Rectal smooth muscle tissue (tissue), 1 donor: Measurements from ENCODE around the gene RASA3.
"Not testable (repeated sequence)": the region's sequence is repeated elsewhere in the genome, so short reads cannot be mapped to it uniquely, and the experiment has no call there.

ENCODE experiments used
- H3K27ac ChIP-seq: one replicate; pipeline ENCODE4 v1.7.0; 2013; ENCODE audit warnings: low read depth, low read length, inconsistent platforms
- H3K27me3 ChIP-seq: one replicate; pipeline ENCODE4 v1.7.0; 2013; ENCODE audit warnings: low read length; ENCODE audit not compliant: control insufficient read depth, insufficient read depth
- H3K36me3 ChIP-seq: one replicate; pipeline ENCODE4 v1.7.0; 2013; ENCODE audit warnings: low read length; ENCODE audit not compliant: control insufficient read depth, insufficient read depth
- H3K4me1 ChIP-seq: one replicate; pipeline ENCODE4 v1.7.0; 2013; ENCODE audit warnings: low read length; ENCODE audit not compliant: control insufficient read depth, insufficient read depth
- H3K4me3 ChIP-seq: one replicate; pipeline ENCODE4 v1.7.0; 2013; ENCODE audit warnings: low read length
- H3K9ac ChIP-seq: one replicate; pipeline ENCODE4 v1.7.0; 2013; ENCODE audit warnings: low read length

The RASA3 gene

GRCh38 chr13:114152285-114152645 lies 19.8 kb upstream of the RASA3 start:
- Histone ChIP-seq H3K4me3 (no peak overlapping the region), H3K36me3 (no peaks in the 10 kb centered on the region), H3K9ac (no peak overlapping the region), H3K27me3 (no peaks in the 10 kb centered on the region), H3K4me1 (no peaks in the 10 kb centered on the region), H3K27ac (no peak overlapping the region)

GRCh38 chr13:114151565-114152284 lies 19.3 kb upstream of the RASA3 start:
- H3K27ac ChIP-seq = no peak overlapping the region

DNA sequence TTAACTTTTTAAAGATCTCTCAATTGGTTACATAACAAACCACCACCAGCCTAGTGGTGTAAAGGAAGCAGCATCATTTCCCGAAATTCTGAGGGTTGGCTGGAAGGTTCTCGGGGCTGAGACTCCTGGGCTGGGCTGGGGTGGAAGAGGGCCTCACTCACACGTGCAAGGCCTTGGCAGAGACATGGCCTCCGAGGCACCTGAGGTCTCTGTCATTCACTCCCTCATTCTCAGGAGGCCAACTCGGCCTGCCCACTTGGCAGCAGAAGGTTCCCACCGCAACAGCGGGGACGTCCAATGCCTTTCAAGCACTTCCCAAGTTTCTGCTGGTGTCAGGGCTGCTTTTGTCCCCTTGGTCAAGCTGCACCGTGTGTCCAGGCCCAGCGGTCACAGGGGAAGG lies 18.6 kb upstream of the RASA3 start:
- Histone ChIP-seq H3K4me3 (no peak overlapping the region), H3K27me3 (no peaks in the 10 kb centered on the region), H3K4me1 (no peaks in the 10 kb centered on the region), H3K36me3 (no peaks in the 10 kb centered on the region), H3K27ac (no peak overlapping the region), H3K9ac (no peak overlapping the region)

More at GRCh38 chr13:114151565-114152284, 19.3 kb upstream of the RASA3 start:
- Histone ChIP-seq H3K36me3 (no peaks in the 10 kb centered on the region), H3K4me3 (no peak overlapping the region), H3K27me3 (no peaks in the 10 kb centered on the region), H3K9ac (no peak overlapping the region), H3K4me1 (no peaks in the 10 kb centered on the region)

DNA sequence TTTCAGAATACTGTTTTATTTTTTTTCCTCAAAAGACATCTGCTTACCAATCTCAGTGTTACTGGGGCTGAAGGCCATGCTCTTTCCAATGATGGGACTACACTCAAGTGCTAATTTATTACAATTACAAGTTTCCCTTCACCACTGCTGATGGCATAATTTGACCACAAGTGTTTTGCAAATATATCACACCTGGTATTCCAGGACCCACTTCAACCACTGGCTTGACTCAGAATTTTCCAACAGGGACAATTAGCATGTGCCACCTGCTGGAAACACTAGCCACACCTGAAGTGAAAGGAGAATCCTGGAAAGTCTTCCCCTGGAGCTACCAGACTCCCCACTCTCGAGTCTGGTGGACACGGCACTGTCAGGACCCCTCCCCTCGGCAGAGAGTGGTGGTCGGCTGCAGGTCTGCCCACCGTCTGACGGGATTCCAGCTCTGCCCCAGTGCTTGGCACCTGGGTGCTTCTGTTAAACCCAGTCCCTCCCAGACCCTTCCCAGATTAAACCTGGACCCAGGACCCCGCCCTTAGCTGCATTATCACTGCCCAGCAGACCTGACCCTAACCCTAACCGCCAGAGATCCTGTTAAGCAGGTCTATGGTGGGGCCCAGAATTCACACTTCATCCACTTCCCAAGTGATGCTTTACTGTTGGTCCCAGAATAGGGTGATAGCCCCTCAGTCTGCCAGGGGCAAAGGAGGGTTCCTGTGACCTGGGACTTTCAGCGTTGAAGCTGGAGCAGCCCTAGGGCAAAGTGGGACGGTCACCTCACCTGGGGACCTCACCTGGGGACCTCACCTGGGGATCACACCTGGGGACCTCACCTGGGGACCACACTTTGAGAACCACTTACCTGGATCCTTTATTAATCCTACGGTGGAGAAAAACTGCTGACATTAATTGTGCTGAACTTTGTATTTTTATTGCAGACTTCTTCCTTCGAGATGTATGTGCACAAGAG lies 17.6 kb upstream of the RASA3 start:
- Histone ChIP-seq H3K27me3 (no peaks in the 10 kb centered on the region), H3K27ac (no peak overlapping the region), H3K36me3 (no peaks in the 10 kb centered on the region), H3K9ac (no peak overlapping the region), H3K4me3 (no peak overlapping the region), H3K4me1 (no peaks in the 10 kb centered on the region)

- H3K9ac ChIP-seq = not testable (repeated sequence)
These were observed 16.5 kb upstream of the RASA3 start for GRCh38 chr13:114148886-114149285.

DNA sequence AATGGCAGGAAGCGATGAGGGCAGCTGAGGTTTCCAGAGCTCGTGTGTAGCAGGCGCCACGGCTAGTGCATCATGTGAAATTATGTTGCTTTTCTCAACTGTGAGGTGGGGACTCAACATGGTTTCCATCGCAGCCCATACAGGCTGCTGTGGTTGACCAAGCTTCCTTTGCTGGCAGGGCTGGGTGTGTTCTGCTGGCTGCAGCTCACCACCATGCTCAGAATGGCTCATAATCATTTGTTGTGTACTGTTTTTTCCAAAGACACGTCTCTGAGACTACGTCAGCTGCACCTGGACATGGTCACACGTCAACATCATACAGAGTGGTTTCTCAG lies 16.1 kb upstream of the RASA3 start:
- Histone ChIP-seq H3K4me3 (no peak overlapping the region), H3K27me3 (no peaks in the 10 kb centered on the region), H3K9ac (no peak overlapping the region), H3K36me3 (no peaks in the 10 kb centered on the region), H3K27ac (no peak overlapping the region), H3K4me1 (no peaks in the 10 kb centered on the region)

More at GRCh38 chr13:114148886-114149285, 16.5 kb upstream of the RASA3 start:
- H3K27me3 ChIP-seq, H3K4me1 ChIP-seq, H3K27ac ChIP-seq, H3K4me3 ChIP-seq, H3K36me3 ChIP-seq: not testable (repeated sequence)

DNA sequence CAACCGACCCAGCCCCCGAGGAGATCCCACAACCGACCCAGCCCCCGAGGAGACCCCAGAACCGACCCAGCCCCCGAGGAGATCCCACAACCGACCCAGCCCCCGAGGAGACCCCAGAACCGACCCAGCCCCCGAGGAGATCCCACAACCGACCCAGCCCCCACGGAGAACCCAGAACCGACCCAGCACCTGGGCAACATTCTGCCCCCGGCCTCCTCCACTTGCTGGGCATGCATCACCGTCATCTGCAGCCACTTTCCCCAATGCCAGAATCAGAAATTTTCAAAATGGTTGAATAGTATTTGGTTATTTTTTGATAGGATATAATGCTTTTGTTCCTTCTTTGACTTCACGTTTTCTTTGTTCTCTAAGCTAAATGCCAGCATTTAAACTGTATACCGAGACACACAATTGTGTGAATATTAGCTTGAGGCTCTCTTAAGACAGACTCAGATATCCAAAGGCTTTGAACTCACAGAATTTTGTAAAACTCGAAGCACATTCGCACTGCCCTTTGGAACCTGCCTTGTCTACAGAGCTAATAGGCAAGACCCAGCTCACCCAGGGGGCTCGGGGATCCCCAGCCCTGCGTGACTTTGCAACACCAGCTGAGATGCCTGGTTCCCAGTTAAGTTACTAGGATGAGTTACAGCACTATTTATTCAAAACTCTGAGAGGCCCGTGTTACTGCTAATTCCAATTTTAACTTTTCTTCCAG lies 15.5 kb upstream of the RASA3 start:
- no peak overlapping the region for H3K27ac ChIP-seq
- H3K4me3 ChIP-seq = no peak overlapping the region
- H3K9ac ChIP-seq = no peak overlapping the region
- no peaks in the 10 kb centered on the region for H3K4me1 ChIP-seq
- H3K27me3 ChIP-seq = no peaks in the 10 kb centered on the region
- H3K36me3 ChIP-seq = no peaks in the 10 kb centered on the region

- Histone ChIP-seq H3K27ac (no peak overlapping the region), H3K4me1 (no peaks in the 10 kb centered on the region), H3K36me3 (no peaks in the 10 kb centered on the region), H3K9ac (no peak overlapping the region), H3K27me3 (no peaks in the 10 kb centered on the region), H3K4me3 (no peak overlapping the region)
These were observed 14.2 kb upstream of the RASA3 start for GRCh38 chr13:114146629-114147028.

DNA sequence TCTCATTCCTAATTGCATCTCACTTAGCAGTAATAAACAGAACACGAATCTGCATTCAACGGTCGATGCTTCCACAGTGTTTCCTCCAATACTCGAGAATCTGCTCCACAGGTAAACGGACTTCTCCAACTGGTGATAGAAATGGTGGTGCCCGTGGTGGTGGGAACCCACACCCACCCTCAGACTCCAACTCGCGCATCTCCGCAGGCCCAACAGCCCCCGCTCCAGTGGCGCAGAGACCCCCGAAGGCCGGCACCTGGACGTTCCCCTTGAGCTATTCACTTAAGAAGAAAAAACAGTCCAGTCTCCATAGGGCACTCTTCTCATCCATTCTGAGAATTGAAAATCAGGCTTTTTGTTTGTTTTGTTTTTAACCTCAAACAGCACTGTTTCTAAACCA lies 13.8 kb upstream of the RASA3 start:
- H3K9ac ChIP-seq = no peak overlapping the region
- no peaks in the 10 kb centered on the region for H3K4me1 ChIP-seq
- H3K36me3 ChIP-seq = no peaks in the 10 kb centered on the region
- no peaks in the 10 kb centered on the region for H3K27me3 ChIP-seq
- no peak overlapping the region for H3K4me3 ChIP-seq
- H3K27ac ChIP-seq = no peak overlapping the region

- Histone ChIP-seq H3K27ac (no peak overlapping the region), H3K4me3 (no peak overlapping the region), H3K9ac (no peak overlapping the region), H3K36me3 (no peaks in the 10 kb centered on the region), H3K27me3 (no peaks in the 10 kb centered on the region), H3K4me1 (no peaks in the 10 kb centered on the region)
These were observed 13.3 kb upstream of the RASA3 start for GRCh38 chr13:114145722-114146121.

DNA sequence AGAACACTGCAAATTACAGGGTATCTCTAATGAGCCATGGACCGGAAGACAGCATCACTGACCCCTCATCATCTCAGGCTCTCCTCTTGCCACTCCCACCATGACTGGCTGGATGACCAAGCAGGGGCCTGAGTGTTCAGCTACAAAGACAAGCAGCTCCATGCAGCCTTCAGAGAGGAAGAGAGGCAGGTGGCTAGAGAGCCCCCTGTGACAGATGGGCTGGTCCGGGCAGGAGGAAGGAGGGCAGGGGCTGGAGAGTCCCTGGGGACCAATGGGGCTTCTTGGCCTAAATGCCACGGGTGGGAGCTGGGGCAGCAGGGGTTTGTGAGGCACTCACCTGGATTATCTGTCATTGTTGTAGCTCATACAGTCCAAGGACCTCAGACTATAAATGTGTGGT lies 12.8 kb upstream of the RASA3 start:
- no peaks in the 10 kb centered on the region for H3K36me3 ChIP-seq
- no peak overlapping the region for H3K9ac ChIP-seq
- no peaks in the 10 kb centered on the region for H3K4me1 ChIP-seq
- H3K27ac ChIP-seq = no peak overlapping the region
- no peaks in the 10 kb centered on the region for H3K27me3 ChIP-seq
- H3K4me3 ChIP-seq = no peak overlapping the region

DNA sequence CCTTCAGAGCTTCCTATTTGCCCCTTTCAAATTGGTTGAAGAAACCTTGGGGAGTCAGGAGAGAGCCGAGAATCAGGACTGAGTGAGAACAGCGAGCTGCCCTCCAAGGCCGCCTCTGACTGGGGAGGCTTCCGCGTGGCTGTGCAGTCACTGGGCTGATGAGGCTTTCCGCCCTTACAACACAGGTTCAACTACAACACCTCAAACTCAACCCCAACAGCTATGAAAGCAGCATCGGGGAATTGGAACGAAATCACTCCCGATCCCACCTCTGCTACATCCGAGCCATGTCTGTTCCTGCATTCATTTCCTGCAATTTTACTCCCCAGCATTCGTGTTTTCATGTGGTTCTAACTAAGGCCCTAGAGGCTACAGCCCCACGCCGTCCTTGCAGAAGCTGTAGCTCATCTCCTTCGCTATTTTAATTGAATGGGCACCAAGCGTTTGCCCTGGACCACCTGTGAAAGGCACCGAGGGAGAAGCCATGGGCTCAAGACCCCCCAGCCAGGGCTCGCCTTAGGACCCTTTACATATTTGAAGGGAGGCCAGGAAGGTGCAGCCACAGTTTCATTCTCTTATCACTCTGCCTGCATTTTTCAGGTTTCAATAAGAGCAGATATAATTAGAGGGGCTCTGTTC lies 12.3 kb upstream of the RASA3 start:
- Histone ChIP-seq H3K27ac (no peak overlapping the region), H3K9ac (no peak overlapping the region)

More for the DNA sequence above, 12.3 kb upstream of the RASA3 start:
- no peaks in the 10 kb centered on the region for H3K4me1 ChIP-seq
- H3K4me3 ChIP-seq = no peak overlapping the region
- H3K36me3 ChIP-seq = no peaks in the 10 kb centered on the region
- H3K27me3 ChIP-seq = no peaks in the 10 kb centered on the region
